K562 (cell line): ENCODE measurements around the gene KHSRP. TPM values are rescaled to one million over a fixed set of nuclear protein-coding genes. Genes with fewer than 3 reads are reported as not detected.

Source experiments
- DNMT1 ChIP-seq: fragments of 450-650 bp; IDR thresholded peaks from 2 replicates; pipeline ENCODE4 v1.6.1; 2016; ENCODE audit warnings: antibody characterized with exemption, mild to moderate bottlenecking
- ETV1 ChIP-seq: fragments of 450-650 bp; conservative IDR thresholded peaks from 2 replicates; pipeline ENCODE4 v1.6.1; 2016; ENCODE audit warnings: missing genetic modification characterization, control low read depth, low read depth, missing compliant biosample characterization
- FOXJ2 ChIP-seq: fragments of 200-800 bp; sonication (Bioruptor generic); IDR thresholded peaks from 2 replicates; pipeline ENCODE4 v1.6.1; 2016; ENCODE audit warnings: missing genetic modification characterization, missing compliant biosample characterization
- GTF2F1 ChIP-seq: IDR thresholded peaks from 2 replicates; pipeline ENCODE4 v1.6.1; 2011; ENCODE audit warnings: low read depth, low read length, improper control_type of control experiment
- HCFC1 ChIP-seq: IDR thresholded peaks from 2 replicates; pipeline ENCODE4 v1.6.1; 2012; ENCODE audit warnings: low read depth, low read length, improper control_type of control experiment
- HNRNPH1 ChIP-seq: fragments of 200-400 bp; formaldehyde crosslinking; optimal IDR thresholded peaks from 2 replicates; pipeline ENCODE3; 2017; ENCODE audit warnings: low read depth, mild to moderate bottlenecking, low read length, moderate library complexity
- NFRKB ChIP-seq: fragments of 450-650 bp; IDR thresholded peaks from 2 replicates; pipeline ENCODE4 v1.6.1; 2016; ENCODE audit warnings: low read depth
- SIX5 ChIP-seq, 2 experiments: IDR thresholded peaks; 2 replicates each; pipeline ENCODE4 v1.6.1; 2011; ENCODE audit warnings: low read length in 2 of 2, borderline replicate concordance in 1 of 2, low read depth in 1 of 2, mild to moderate bottlenecking in 1 of 2, moderate library complexity in 1 of 2; ENCODE audit not compliant: insufficient read depth in 1 of 2
- SMAD1 ChIP-seq: fragments of 150-350 bp; IDR thresholded peaks from 2 replicates; pipeline ENCODE4 v1.6.1; 2014; ENCODE audit warnings: low read length, low read depth; ENCODE audit not compliant: partially characterized antibody
- SREBF1 ChIP-seq: fragments of 150-350 bp; IDR thresholded peaks from 2 replicates; pipeline ENCODE4 v1.6.1; 2014; ENCODE audit warnings: antibody characterized with exemption, low read depth, low read length, borderline replicate concordance
- TARDBP ChIP-seq: fragments of 450-650 bp; IDR thresholded peaks from 2 replicates; pipeline ENCODE4 v1.6.1; 2016
- TEAD2 ChIP-seq: fragments of 450-650 bp; IDR thresholded peaks from 2 replicates; pipeline ENCODE4 v1.6.1; 2016; ENCODE audit warnings: missing genetic modification characterization, control low read depth, missing compliant biosample characterization
- TEAD4 ChIP-seq, 2 experiments: sonication (generic) in 1 of 2; formaldehyde crosslinking in 1 of 2; IDR thresholded peaks; 2 replicates each; pipeline versions ENCODE4 v1.6.1 to v1.8.0; 2012 to 2022; ENCODE audit warnings: borderline replicate concordance in 1 of 2, inconsistent platforms in 1 of 2, low read length in 1 of 2, mild to moderate bottlenecking in 1 of 2, missing genetic modification reagents in 1 of 2
- TOE1 ChIP-seq, 2 experiments: fragments of 450-650 bp in 1 of 2; sonication (generic) in 1 of 2; formaldehyde crosslinking in 1 of 2; IDR thresholded peaks; 2 replicates each; pipeline versions ENCODE4 v1.7.1 to v1.8.0; 2016 to 2022; ENCODE audit warnings: borderline replicate concordance in 2 of 2, mild to moderate bottlenecking in 2 of 2, antibody characterized with exemption in 1 of 2, inconsistent platforms in 1 of 2, low read depth in 1 of 2, missing genetic modification reagents in 1 of 2, moderate library complexity in 1 of 2
- YY1 ChIP-seq, 3 experiments: IDR thresholded peaks; 2 replicates each; pipeline ENCODE4 v1.6.1; 2011; ENCODE audit warnings: low read length in 2 of 3, mild to moderate bottlenecking in 2 of 3, moderate library complexity in 2 of 3, borderline replicate concordance in 1 of 3, control low read depth in 1 of 3, low read depth in 1 of 3; ENCODE audit not compliant: insufficient read depth in 3 of 3, insufficient replicate concordance in 2 of 3, control insufficient read depth in 1 of 3, insufficient read length in 1 of 3; ENCODE audit errors: extremely low read depth in 1 of 3
- ZNF507 ChIP-seq: conservative IDR thresholded peaks from 2 replicates; pipeline ENCODE4 v1.6.1; 2017; ENCODE audit warnings: missing genetic modification characterization, missing compliant biosample characterization
- polyA plus RNA-seq, 8 experiments: library from polyadenylated mRNA; depleted of rRNA in 4 of 8; stranded (reverse) in 5 of 8; unstranded in 3 of 8; fragments of >200 nt; fragmentation: Nextera tagmentation in 2 of 8; fragmentation: Illumina TruSeq in 1 of 8; extraction: Ambion mirVana in 2 of 8; extraction: Trizol in 1 of 8; gene quantifications; 2 replicates each; pipeline versions ENCODE4 v1.2.1 to v1.2.3, GENCODE V29; 2011 to 2014; ENCODE audit warnings: inconsistent platforms in 1 of 8, missing spikeins in 1 of 8
- total RNA-seq, 7 experiments: library from RNA; depleted of rRNA in 6 of 7; stranded (reverse); fragments of >200 nt in 6 of 7; fragmentation: Illumina TruSeq in 2 of 7; extraction: Trizol in 2 of 7; gene quantifications; 2 replicates each; pipeline versions ENCODE4 v1.2.1 to v1.2.3, GENCODE V29; 2011 to 2021; ENCODE audit warnings: low replicate concordance in 1 of 7
- TF ChIP-seq, protein P1 (sequence below): sonication (generic); formaldehyde crosslinking; IDR thresholded peaks from 2 replicates; pipeline ENCODE4 v1.8.1; 2023; ENCODE audit warnings: mild to moderate bottlenecking, missing genetic modification reagents
- TF ChIP-seq, protein P2 (sequence below): fragments of 450-650 bp; IDR thresholded peaks from 2 replicates; pipeline ENCODE4 v1.6.1; 2014; ENCODE audit warnings: low read depth, mild to moderate bottlenecking, moderate library complexity, borderline replicate concordance
- TF ChIP-seq, protein P3 (sequence below): sonication (generic); formaldehyde crosslinking; IDR thresholded peaks from 2 replicates; pipeline ENCODE4 v1.8.0; 2022; ENCODE audit warnings: mild to moderate bottlenecking, missing genetic modification reagents
- TF ChIP-seq, protein P4 (sequence below), 3 experiments: IDR thresholded peaks in 2 of 3; conservative IDR thresholded peaks in 1 of 3; 2 replicates each; pipeline ENCODE4 v1.5.1; 2011 to 2012; ENCODE audit warnings: low read length in 3 of 3, mild to moderate bottlenecking in 3 of 3, control low read depth in 2 of 3, improper control_type of control experiment in 1 of 3, inconsistent platforms in 1 of 3, low read depth in 1 of 3, mixed read lengths in 1 of 3, moderate library complexity in 1 of 3; ENCODE audit not compliant: insufficient read depth in 2 of 3

KHSRP gene
- total and polyA plus RNA-seq, 9 of the 15 experiments (the other 6 are each of a cell fraction or from before 2014, with no cell fraction given): 4.2 to 564 (median 139) TPM

DNA sequence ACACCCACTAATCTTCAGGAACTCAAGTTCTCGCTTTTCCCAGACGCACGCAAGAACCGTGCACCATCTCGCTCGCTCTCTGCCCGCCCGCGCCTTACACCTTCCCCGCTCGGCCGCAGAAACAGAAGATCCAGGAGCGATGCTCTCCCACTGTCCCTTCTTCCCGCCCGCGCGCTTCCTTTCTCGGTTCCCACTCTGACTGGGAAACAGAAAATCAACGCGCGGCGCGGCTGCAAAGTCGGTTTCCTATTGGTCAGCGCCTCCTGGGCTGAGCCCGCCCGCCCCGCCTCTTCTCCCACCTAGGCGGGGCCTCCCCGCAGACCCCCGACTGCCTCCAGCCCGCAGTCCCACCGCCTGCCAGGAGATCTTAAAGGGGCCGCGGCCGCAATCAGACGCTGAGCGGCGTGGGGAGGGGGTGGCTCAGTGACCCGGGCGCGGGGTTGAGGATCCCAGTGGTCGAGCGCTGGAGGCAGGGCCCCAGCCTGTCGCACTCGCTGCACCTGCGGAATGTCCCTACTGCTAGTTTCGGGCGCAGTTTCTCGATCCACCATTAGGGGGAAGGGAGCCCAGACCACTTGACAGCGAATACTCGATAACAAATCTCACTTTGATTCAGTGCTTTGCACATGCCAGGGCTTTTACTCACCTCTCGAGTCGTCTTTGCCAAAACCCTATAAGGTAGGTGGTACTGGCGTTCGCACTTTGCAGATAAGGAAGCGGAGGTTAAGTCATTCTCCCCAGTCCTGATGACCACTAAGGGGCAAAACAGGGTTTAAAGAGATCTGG, 35.7 kb upstream of the KHSRP start (continued):
- no peak for TF ChIP-seq DNMT1
- peak; percentile 88 for TF ChIP-seq TOE1 (IDR thresholded peaks at IDR 0.05; ENCODE audit: borderline replicate concordance)
- TF ChIP-seq TOE1 (CRISPR knock-in tag; IDR thresholded peaks at IDR 0.05; ENCODE audit: borderline replicate concordance, low read depth): no peak
- no peak for TF ChIP-seq ZNF507 (tag)
- no peak for TF ChIP-seq TARDBP
- TF ChIP-seq, protein P1, sequence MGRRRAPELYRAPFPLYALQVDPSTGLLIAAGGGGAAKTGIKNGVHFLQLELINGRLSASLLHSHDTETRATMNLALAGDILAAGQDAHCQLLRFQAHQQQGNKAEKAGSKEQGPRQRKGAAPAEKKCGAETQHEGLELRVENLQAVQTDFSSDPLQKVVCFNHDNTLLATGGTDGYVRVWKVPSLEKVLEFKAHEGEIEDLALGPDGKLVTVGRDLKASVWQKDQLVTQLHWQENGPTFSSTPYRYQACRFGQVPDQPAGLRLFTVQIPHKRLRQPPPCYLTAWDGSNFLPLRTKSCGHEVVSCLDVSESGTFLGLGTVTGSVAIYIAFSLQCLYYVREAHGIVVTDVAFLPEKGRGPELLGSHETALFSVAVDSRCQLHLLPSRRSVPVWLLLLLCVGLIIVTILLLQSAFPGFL (CRISPR knock-in tag): no peak
- TF ChIP-seq, protein P2, sequence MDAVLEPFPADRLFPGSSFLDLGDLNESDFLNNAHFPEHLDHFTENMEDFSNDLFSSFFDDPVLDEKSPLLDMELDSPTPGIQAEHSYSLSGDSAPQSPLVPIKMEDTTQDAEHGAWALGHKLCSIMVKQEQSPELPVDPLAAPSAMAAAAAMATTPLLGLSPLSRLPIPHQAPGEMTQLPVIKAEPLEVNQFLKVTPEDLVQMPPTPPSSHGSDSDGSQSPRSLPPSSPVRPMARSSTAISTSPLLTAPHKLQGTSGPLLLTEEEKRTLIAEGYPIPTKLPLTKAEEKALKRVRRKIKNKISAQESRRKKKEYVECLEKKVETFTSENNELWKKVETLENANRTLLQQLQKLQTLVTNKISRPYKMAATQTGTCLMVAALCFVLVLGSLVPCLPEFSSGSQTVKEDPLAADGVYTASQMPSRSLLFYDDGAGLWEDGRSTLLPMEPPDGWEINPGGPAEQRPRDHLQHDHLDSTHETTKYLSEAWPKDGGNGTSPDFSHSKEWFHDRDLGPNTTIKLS: no peak
- peak in 1 of 3 experiments; percentile 5 for TF ChIP-seq YY1 (IDR thresholded peaks at IDR 0.05; ENCODE audit: borderline replicate concordance in 1 of 3, control insufficient read depth in 1 of 3, extremely low read depth in 1 of 3, insufficient read depth in 3 of 3, insufficient read length in 1 of 3, insufficient replicate concordance in 2 of 3, low read depth in 1 of 3, low read length in 2 of 3)
- no peak for TF ChIP-seq HNRNPH1
- no peak for TF ChIP-seq TEAD2
- no peak for TF ChIP-seq GTF2F1
- no peak for TF ChIP-seq SMAD1
- TF ChIP-seq, protein P3, sequence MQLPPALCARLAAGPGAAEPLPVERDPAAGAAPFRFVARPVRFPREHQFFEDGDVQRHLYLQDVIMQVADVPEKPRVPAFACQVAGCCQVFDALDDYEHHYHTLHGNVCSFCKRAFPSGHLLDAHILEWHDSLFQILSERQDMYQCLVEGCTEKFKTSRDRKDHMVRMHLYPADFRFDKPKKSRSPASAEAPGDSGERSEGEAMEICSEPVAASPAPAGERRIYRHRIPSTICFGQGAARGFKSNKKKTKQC (CRISPR knock-in tag): peak; percentile 38; the same call in 1 of the 2 replicates
- TF ChIP-seq SREBF1: no peak
- TF ChIP-seq NFRKB: no peak
- TF ChIP-seq HCFC1: peak; percentile 36; the same call in 1 of the 2 replicates
- TF ChIP-seq, protein P4, sequence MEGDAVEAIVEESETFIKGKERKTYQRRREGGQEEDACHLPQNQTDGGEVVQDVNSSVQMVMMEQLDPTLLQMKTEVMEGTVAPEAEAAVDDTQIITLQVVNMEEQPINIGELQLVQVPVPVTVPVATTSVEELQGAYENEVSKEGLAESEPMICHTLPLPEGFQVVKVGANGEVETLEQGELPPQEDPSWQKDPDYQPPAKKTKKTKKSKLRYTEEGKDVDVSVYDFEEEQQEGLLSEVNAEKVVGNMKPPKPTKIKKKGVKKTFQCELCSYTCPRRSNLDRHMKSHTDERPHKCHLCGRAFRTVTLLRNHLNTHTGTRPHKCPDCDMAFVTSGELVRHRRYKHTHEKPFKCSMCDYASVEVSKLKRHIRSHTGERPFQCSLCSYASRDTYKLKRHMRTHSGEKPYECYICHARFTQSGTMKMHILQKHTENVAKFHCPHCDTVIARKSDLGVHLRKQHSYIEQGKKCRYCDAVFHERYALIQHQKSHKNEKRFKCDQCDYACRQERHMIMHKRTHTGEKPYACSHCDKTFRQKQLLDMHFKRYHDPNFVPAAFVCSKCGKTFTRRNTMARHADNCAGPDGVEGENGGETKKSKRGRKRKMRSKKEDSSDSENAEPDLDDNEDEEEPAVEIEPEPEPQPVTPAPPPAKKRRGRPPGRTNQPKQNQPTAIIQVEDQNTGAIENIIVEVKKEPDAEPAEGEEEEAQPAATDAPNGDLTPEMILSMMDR (IDR thresholded peaks at IDR 0.05 in 2 of 3, conservative IDR thresholded peaks at IDR 0.05 in 1 of 3; ENCODE audit: insufficient read depth in 2 of 3, low read depth in 1 of 3, low read length in 3 of 3): peak; percentile 63 to 82 (median 75)
- TF ChIP-seq FOXJ2 (tag): no peak
- TF ChIP-seq SIX5 (IDR thresholded peaks at IDR 0.05; ENCODE audit: borderline replicate concordance in 1 of 2, insufficient read depth in 1 of 2, low read depth in 1 of 2, low read length in 2 of 2): no peak
- TF ChIP-seq TEAD4 (IDR thresholded peaks at IDR 0.05; ENCODE audit: low read length): peak; percentile 80
- TF ChIP-seq TEAD4 (CRISPR knock-in tag; IDR thresholded peaks at IDR 0.05; ENCODE audit: borderline replicate concordance): no peak
- peak; percentile 68 for TF ChIP-seq ETV1
